Measurements from ENCODE around the gene NDUFB2. TPM values are rescaled to one million over a fixed set of nuclear protein-coding genes. Genes with fewer than 3 reads are reported as not detected.
"Not testable (repeated sequence)": the region's sequence is repeated elsewhere in the genome, so short reads cannot be mapped to it uniquely, and the experiment has no call there.

NDUFB2 gene
- total RNA-seq, 1 donor from 2014 or later: 113 TPM

DNA sequence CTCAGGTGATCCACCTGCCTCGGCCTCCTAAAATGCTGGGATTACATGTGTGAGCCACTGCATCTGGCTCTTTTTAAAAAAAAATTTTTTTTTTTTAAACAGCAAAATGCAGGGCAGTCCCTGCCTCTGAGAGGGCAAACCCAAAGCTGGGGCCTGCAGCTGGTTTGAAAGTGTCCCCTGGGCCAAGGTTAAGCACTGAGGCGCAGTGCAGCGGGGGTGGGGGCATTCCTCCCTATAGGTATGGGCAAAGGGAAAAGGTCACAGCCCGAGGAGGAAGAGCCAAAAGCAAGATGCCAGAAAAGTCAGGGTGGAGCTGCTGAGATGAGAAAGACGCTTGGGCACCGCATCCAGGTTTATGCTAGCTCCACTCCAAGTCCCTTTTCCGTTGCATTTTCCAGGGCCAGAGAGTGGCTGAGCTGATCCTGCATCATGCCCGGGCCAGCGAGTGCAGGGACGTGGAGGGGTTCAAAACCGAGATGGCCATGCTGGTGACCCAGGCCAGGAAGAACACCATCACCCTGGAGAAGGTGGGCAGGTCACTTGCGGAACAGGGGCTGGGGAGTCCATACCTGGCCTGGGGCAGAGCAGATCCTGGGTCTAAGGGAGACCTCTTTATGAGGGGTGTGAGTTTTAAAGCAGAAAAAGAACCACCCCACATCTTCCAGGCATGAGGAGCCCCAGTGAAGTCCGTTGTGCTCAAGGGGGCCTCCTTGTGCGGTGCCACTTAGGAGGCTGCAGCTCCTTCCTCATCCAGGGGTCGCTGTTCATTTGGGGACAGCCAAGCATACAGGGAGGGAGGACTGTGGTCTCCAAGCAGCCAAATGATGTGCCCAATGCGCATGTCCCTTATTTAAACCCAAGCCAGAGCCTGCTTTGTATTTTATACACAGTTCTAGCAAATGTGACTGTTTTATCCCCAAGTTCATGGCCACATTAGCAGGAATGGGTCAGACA lies 7.0 kb upstream of the NDUFB2 start:
- DNase-seq (ENCODE audit: low read depth, low spot score): no peak

DNA sequence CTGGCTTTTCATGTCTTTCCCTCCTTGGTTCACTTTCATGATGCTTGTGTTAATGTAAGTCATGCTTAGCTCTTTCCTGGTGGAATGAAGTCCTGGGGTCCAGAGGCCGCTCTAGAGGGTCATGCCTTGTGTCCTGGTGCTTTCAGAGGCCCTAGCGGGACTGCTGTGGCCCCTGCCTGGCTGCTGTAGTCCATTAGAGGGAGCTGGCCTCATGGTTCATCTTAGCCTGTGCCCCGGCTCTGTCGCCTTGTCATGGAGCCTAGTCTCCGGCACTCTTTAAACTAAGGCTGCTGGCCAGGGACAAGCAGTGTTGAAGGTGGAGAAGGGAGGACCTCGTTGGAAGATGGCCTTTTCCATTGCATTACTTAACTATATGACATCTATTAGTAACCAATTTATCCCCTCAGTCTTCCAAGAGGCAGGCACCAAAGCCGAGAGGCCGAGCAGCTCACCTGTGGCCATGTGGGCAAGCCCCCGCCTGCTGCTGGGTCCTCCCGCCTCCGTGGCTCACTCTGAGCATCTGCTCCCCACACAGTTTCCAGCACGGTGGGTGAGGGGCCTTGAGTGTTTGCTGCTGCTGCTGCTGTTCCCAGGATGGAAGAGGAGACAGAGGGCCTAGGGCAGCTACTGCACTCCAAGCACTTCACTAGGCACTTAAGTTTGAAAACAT lies 5.0 kb upstream of the NDUFB2 start:
- no peak for DNase-seq (ENCODE audit: low read depth, low spot score)

DNA sequence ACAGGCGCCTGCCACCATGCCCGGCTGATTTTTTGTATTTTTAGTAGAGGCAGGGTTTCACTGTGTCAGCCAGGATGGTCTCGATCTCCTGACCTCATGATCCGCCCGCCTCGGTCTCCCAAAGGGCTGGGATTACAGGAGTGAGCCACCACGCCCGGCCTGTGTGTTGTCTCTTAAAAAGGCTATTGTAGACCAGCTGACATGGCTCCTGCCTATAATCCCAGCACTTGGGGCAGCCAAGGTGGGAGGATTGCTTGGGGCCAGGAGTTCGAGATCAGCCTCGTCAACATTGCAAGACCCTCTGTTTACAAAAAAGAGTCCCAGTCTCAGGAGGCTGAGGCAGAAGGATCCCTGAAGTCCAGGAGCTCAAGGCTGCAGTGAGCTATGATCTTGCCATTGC lies 2.7 kb upstream of the NDUFB2 start:
- not testable (repeated sequence) for DNase-seq (ENCODE audit: low read depth, low spot score)

DNA sequence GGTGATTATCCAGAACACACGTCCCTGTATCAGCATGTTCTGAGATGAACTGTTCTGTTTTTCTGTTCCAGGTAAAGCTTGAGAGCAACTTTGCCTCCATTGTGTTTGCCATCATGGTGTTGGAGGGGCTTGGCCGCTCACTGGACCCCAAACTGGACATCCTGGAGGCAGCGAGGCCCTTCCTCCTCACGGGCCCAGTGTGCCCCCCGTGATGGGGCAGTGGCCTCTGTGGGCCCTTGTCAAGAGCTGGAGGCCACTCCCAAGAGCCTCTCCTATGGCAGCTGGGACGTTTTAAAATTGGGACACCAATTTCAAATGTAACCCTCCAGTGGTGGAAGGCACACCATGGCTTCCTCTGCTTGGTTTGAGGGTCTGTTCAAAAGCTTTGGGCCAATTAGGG lies 1.9 kb upstream of the NDUFB2 start:
- DNase-seq (ENCODE audit: low read depth, low spot score): no peak

DNA sequence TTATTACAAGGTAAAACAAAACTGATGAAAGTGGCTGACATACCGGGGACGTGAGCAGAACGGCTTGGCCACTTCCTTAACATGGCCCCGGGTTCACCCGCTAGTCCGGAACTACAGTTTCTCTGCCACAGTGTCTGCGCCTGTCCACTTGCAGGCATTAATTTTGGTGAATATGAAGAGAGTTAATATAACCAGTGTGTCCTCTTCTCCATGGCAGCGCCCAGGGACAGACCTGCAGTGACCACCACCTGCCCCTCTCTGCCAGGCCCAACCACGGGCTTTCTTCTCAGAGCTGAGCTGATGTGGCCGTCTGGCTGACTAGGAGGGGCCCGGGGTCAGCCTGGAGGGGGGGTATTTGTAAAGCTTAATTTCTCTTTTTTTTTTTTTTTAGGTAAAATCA lies 1.1 kb upstream of the NDUFB2 start:
- DNase-seq (ENCODE audit: low read depth, low spot score): no peak

DNA sequence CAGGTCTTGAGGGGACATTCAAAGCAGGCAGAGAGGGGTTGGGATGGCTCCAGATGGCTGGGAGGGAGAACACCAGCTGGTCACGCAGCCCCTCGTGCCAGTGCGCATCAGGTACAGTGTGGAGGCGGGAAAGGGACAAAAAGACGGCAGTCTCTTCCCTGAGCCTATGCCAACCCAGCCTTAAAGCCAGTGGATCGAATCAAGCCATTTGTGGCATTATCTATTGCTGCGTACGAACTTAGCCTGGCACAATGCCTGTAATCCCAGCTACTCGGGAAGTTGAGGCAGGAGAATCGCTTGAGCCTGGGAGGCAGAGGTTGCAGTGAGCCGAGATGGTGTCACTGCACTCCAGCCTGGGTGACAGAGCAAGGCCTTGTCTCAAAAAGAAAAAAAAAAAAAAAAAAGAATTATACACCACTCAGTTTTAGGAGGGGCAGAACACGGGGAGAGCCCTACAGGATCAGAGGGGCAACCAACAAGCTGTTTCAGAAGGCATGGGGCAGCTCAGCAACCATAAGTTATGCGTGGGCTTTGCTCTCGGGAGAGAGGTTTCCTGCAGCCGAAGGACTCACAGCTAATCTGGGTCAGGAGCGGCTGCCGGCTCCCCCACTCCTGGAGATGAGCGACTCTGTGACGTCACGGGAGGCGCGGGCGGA lies 356 bp upstream of the NDUFB2 start:
- DNase-seq (ENCODE audit: low read depth, low spot score): peak; percentile 60

DNA sequence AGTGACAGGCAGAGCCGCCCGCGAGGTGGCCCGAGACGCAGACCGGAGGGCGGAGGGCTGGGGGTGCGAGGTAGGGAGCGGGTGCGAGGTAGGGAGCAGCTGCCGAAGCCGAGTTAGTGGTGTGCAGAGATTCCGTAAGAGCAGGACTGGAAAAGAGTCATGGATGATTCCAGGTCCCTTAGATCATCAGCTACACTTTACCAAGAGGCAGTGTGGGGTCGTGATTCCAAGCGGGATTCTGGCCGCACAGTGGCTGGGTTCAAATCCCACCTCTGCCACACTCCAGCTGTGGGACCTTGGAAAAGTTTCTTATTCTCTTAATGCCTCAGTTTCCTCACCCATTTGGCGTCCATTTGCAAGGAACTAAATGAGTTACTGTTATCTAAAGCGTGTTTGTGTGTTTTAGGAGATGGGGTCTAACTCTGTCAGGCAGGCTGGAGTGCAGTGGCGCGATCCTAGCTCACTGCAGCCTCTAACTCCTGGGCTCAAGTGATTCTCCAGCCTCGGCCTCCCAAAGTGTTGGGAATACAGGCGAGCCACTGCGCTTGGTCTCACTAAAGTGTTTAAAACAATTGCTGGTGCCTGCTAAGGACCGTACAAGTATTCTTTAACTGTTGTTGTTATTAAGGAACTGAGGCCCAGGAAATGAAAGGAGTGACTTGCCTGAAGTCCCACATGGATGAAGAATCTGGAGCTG lies 1.1 kb downstream of the NDUFB2 start:
- DNase-seq (ENCODE audit: low read depth, low spot score): no peak

DNA sequence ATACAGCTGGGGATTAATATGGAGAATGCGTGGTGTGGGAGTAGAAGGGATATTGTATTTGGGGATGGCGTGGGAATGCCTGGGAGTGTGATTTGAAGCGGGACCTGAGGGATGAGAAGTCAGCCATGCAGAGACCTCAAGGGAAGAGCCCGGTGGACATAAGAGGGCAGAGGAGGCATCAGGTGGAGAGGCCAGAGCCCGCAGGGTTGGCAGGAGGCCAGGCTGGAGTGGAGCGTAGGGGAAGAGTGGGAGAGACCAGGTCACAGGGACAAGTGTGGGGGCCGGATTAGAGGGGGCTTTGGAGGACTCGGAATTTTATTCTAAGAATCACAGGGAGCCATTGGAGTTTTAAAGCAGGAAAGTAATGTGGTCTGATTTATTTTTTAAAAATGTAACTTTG lies 2.0 kb downstream of the NDUFB2 start:
- no peak for DNase-seq (ENCODE audit: low read depth, low spot score)

DNA sequence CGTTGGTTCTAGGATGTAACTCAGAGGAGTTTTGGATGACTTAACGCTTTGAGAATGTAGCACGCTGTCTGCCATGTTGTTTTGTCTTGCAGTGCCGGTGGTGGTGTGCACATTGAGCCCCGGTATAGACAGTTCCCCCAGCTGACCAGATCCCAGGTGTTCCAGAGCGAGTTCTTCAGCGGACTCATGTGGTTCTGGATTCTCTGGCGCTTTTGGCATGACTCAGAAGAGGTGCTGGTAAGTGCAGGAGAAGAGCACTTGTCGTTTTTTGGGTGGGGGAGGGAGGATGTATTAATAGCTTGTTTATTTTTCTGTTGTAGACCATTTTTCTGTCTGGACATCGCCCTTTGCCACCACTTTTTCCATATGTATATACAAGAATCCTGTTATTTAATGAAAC lies 6.3 kb downstream of the NDUFB2 start:
- no peak for DNase-seq (ENCODE audit: low read depth, low spot score)

DNA sequence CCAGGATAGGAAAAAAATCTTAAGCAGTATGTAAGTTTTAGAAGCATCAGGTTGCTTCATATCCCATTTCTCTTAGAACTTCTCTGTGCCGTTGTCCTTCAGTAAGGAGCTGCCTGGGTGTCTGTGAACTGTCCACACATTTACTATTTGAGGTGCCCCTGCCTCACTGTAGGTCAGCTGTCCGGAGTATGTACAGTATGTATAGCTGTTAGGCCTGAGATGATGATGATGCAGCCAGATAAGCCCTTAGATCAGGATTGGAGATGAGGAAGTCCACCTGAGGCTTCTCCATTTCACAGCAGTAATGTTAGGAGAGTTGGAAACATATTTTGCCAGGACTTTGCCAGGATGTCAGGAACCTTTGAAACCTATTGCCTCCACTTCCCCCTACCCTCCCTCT lies 7.7 kb downstream of the NDUFB2 start:
- no peak for DNase-seq (ENCODE audit: low read depth, low spot score)

DNA sequence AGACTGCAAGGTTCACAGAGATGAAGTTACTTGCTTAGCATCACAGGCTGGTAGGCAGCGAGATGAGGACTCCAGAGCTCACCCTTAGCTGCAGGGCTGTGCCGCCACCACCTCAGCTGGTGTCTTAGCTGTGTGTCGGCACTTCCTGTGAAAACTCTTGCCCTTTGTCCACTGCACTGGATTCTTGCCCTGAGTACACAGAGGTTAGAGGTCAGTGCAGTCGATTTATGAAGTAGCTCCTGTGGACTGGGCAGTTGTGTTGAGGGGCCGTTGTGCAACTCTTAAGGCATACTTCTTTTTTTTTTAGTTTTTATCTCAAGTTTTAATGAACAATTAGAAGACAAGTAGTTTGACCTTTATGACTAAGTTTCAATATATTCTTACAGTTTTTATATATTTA lies 10.6 kb downstream of the NDUFB2 start:
- no peak for DNase-seq (ENCODE audit: low read depth, low spot score)

DNA sequence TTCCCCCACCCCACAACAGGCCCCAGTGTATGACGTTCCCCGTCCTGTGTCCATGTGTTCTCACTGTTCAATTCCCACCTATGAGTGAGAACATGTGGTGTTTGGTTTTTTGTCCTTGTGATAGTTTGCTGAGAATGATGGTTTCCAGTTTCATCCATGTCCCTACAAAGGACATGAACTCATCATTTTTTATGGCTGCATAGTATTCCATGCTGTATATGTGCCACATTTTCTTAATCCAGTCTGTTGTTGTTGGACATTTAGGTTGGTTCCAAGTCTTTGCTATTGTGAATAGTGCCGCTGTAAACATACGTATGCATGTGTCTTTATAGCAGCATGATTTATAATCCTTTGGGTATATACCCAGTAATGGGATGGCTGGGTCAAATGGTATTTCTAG lies 12.3 kb downstream of the NDUFB2 start:
- not testable (repeated sequence) for DNase-seq (ENCODE audit: low read depth, low spot score)

DNA sequence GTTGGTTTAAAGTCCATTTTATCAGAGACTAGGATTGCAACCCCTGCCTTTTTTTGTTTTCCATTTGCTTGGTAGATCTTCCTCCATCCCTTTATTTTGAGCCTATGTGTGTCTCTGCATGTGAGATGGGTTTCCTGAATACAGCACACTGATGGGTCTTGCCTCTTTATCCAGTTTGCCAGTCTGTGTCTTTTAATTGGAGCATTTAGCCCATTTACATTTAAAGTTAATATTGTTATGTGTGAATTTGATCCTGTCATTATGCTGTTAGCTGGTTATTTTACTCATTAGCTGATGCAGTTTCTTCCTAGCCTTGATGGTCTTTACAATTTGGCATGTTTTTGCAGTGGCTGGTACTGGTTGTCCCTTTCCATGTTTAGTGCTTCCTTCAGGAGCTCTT lies 15.9 kb downstream of the NDUFB2 start:
- DNase-seq (ENCODE audit: low read depth, low spot score): not testable (repeated sequence)

DNA sequence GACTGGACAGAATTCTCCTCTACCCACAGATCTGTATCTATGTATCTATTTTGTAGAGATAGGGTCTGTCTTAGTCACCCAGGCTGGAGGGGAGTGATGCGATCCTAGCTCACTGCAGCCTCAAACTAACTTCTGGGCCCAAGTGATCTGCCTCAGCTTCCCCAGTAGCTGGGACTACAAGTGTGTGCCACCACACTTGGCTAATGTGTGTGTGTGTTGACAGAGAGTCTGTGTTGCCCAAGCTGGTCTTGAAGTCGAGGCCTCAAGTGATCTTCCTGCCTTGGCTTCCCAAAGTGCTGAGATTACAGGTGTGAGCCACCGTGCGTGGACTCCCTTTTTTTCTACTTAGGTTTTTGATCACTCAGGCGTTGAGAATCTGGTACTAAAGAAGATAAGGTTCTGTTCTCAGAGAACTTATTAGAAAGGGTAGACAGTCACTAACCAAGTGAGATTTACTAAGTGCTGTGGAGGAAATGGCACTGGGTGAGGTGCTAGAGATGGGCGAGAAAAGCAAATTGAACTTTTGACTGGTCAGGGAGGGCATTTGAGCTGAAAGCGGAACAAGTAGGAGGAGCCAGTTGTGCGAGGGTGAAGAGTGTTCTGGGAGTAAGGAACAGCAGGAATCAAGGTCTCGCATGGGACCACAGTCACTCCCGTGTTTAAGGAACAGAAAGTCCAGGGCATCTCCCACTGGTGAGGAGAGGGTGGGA lies 18.0 kb downstream of the NDUFB2 start:
- no peak for DNase-seq (ENCODE audit: low read depth, low spot score)

DNA sequence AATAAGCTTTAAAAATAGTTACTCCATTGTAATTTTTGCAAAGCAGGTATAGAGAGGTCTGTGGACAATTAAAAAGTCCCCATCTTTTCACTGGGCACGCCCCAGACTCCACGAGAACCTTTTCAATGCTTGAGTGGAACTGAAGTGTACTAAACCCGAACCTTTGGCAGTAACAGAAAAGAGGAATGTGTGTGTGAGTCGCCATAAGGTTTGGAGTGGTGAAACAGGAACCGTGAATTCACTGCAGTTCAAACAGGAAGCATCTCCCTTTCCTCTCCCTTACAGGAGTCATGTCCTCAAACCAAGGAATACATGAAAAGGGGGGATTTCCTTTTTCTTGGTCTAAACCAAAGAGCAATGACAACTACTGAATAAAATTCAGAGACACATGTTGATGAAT lies 23.2 kb downstream of the NDUFB2 start:
- peak; percentile 8 for DNase-seq (ENCODE audit: low read depth, low spot score)

DNA sequence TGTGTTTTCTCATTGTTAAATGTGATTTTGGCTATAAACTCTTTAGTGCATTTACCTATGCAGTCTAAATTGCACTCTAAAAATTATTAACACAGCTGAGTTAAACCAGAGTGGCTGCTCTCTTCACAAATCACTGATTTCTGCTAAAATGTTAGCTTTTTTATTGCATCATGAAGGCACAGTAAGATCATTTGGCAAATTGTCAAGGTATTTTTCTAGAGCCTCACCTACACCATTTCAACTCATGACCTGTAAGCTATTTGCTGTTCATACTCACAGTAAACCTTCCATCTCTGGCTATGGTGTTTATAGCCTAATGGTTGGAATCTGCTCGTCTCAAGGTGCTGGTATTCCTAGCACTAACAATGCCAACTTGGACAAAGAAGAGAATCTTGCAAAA lies 25.7 kb downstream of the NDUFB2 start:
- no peak for DNase-seq (ENCODE audit: low read depth, low spot score)

DNA sequence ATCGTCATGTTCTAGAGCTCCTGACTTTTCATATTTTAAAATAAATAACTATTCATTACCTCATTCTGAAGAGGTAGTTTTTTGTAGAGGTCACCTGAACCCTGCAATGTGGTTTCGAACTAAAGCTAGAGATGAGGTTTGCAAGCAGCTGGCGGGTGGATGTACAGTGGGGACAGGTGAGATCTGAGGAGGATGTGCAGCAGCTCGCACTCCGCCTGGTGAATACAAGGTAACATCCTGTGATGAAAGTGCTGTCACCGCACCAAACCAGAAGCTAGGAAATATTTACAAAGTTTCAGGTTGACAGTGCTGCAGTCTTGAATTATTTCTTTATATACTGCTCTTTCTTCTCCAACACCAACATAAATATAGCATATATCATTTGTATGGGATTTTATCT lies 26.5 kb downstream of the NDUFB2 start:
- no peak for DNase-seq (ENCODE audit: low read depth, low spot score)

DNA sequence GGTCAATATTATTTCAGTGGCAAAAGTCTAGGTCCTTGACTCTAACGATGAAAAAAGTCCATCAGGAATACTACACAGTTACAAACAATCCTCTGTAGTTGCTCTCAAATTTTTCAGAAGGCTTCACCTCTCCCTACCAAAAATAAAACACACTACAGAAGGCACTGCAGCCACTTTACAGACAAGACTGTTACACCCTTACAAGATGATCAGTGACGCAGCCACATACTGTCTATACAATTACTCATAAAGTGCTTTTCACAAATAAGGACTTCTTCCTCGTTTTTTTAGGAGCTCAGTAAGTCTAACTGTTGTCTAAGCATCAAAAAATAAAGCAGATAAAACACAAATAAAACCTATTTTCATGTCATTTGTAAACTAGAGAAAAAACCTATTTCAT lies 27.1 kb downstream of the NDUFB2 start:
- no peak for DNase-seq (ENCODE audit: low read depth, low spot score)

DNA sequence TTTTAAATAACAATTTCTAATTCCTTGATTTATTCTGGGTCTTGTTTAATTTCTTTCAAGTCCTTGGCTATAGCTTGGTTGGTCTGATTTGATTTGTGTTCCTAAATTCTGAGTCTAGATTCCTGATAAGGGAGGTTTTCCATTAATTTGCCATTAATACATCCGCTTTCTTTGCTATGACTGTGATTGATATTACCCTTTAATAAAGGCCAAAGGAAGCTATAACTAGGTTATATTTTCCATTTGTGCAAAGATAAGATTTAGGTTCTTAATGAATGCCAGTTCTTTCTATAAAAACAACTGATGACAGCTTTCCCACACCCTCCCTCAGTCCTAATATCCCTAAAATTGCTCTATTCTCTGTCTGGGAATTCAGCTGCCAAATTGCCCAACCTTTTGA lies 28.2 kb downstream of the NDUFB2 start:
- DNase-seq (ENCODE audit: low read depth, low spot score): no peak

DNA sequence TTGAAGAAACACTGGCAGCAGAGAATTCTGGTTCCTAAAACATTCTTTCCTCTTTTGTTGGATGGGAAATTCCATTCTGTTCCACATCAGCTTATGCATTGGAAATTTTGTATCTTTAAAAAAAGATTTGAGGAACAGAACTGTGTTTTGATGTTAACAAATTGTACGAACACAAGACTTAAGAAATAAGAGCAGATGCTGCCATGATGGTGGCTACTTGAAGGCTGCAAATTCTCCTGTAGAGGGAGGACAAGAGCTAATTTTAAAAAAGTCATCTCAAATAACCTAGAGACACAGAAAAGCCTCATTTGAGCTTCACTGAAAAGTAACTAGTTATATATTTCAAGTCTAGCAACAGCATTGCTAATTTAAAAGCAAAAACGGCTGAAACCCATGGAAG lies 29.8 kb downstream of the NDUFB2 start:
- no peak for DNase-seq (ENCODE audit: low read depth, low spot score)

DNA sequence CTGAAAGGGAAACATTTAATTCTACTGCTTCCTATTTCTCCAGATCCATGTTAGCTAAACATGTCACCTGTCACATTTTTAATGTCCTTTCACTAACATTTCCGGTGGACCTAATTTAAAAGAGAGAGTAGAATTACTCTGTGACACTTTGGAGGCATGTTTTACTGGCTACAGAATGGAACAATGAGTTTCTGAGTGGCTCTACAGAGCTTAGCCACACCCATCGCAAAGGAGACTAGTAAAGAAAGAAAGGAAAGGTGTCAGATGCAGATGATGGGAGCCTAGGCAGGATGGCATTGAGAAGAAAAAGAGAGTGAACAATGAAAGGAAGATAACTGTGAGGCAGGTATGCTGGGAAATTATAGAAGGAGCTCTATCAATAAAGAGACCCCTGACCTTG lies 35.9 kb downstream of the NDUFB2 start:
- DNase-seq (ENCODE audit: low read depth, low spot score): no peak
